ENCODE results near the gene IGFL1. TPM values are rescaled to one million over a fixed set of nuclear protein-coding genes. Genes with fewer than 3 reads are reported as not detected.
"Not testable (repeated sequence)": the region's sequence is repeated elsewhere in the genome, so short reads cannot be mapped to it uniquely, and the experiment has no call there.

Gene IGFL1
- total RNA-seq, 1 donor from 2014 or later = not detected

DNA sequence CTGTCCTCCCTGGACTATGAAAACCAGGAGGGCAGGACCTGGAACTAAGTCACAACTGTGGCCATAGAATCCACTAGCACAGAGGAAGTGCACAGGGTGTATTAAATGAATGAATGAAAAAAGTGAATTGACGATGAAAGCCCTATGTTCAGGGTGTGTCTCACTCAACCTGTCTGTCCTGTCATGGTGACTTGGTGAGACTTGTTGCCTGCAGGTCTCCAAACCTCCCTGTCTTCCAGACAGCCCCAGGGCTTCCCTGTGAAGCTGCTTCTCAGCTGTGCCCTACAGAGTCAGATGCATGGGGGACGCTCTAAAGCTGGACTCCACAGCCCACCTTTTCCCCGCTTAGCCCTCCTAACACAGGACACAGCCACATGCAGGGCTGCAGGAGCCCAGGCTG is 4.8 kb upstream of the IGFL1 start:
- DNase-seq (ENCODE audit: low read depth) = no peak

DNA sequence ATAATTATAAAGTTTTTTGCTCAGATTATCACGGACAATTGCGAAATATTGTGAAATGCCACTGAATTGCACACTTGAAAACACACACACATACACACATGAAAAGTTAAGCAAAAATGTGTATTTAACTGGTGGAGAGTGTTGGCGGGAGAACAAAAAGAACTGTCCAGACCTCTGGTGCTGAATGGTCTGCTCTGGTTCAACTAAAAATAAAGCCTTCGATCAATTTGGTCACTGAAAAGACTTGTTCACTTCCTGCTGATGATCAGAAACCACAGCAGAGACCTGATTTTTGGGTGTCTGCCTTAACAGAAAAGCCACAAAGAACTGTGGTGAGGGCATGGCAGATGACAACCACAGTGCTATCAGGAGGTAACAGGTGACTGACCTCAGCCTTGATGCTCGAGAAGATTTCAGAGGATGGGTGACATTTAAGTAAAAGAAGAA is 4.0 kb upstream of the IGFL1 start:
- DNase-seq (ENCODE audit: low read depth) = no peak

DNA sequence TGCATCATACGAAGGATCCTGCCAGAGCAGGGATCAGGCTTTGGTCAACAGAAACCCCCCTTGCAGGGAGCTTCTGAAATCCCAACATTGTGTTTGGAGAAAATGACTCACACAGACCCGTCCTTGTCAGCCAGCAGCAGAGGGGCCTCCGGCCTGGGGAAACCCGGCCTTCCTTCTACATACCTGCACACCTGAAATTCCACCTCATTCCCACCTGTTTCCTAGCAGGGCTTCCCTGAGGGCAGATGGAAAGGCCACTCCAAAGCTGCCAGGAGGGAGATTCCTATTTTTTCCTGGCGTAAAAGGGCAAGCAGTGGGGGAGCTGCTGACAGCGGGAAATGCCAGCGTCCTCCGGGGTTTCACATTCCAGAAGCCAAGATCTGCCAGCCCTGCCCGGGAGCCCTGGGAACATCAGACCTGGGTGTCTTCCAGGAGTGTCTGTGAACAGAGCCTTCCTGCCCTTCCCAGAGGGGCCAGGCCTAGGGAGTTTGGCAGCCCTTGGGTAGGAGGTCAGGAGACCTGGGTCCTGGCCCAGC is 3.0 kb upstream of the IGFL1 start:
- no peak for DNase-seq (ENCODE audit: low read depth)

DNA sequence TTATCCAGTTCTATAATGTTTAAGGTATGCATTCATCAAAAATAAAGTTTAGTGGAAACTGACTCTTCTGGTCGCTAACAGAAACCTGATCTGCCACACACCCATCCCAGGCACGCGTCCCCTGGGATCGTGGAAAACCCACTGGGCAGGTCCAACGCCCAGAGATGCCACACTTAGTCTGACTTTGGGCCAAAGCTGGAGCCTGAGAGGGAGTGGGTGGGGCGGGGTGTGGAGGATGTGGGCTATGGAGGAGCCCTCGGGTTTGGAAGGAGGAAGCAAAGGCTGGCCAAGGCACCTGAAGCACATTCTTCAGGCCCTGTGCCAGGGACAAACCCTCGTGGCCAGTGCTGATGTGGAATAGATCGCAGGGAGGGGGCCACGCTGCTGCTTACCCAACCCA is 2.5 kb downstream of the IGFL1 start:
- DNase-seq (ENCODE audit: low read depth) = no peak

DNA sequence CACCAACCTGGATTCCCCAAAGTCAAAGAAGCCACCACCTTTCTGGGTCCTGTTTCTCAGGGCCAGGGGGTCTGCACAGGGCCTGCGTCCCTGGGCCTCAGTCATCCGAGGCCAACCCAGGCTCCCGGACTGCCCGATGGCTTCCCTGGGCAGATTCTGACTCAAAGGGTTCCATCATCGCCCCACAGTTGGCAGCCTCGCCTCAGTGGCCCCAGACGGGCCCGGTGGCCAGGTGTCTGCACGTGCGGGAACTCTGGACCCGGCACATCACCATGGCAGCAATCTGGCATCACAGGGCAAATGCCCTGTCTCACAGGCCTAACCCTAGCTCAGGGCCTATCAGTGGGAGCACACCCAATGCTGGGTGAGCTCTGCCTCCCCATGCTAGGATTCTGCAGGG is 2.9 kb downstream of the IGFL1 start:
- DNase-seq (ENCODE audit: low read depth) = no peak

DNA sequence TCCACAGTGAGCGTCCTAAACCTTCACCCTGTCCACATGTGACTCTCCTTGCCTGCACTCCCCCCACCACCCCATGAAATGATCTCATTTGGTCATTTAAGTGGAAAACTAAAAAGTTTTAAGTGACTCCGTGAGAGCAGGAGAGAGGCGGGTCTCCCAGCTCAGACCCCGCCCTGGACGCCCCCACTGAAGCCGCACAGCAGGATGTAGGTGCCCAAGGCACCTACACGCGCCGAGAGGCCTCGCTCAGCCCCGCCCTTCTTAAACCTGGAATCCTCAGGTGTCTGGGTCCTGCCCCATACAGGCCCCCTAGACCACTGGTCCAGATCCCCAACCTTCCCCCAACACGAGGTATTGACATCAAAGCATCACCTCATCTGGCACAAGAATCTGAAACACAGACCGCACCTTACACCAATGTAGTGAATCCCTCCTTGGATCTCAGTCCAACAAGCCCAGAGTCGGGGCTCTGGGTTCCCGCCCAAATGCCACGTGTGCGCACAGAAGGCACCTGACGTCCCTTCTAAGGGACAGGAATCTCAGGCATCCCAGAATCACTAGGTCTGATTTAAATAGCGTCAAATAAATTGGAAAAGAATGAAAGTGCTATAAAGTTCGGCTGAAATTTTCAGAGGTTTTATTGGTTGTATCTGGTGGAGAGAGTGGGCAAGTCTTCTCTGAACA is 3.5 kb downstream of the IGFL1 start:
- DNase-seq (ENCODE audit: low read depth) = no peak

DNA sequence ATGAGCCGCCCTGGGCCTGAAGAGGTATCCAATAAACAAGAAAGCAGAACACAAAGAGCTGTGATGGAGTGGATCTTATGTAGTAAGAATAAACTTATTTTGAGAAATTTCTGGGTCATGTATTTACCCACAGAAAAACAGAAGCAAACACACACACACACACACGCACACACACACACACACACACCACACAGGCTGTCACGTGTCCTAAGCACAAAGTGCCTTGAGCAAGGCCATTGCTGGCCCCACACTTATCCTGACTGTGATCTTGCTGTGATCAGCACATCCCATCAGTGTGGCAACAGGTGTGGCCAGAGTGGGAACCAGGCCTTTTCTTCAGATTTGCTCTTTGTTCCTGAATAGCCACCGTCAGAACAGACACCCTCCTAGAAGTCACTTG is 4.3 kb downstream of the IGFL1 start:
- not testable (repeated sequence) for DNase-seq (ENCODE audit: low read depth)

DNA sequence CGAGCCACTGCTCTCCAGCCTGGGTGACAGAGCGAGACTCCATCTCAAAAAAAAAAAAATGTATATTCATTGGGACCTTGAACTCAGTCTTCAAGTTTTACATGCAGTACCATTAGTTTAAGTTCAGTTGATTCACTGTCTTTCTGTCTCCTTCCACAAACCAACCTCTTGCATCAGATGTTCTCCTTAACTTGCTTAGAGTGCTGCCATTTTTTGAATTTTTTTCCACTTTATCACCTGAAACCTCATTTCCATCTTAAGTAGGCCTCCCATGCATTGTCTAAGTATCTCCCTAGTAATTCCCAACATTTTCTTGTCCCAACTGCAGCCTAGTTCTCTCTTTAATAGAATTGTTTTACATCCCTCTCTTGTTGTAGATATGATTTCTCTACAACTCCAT is 8.6 kb downstream of the IGFL1 start:
- DNase-seq (ENCODE audit: low read depth) = not testable (repeated sequence)

DNA sequence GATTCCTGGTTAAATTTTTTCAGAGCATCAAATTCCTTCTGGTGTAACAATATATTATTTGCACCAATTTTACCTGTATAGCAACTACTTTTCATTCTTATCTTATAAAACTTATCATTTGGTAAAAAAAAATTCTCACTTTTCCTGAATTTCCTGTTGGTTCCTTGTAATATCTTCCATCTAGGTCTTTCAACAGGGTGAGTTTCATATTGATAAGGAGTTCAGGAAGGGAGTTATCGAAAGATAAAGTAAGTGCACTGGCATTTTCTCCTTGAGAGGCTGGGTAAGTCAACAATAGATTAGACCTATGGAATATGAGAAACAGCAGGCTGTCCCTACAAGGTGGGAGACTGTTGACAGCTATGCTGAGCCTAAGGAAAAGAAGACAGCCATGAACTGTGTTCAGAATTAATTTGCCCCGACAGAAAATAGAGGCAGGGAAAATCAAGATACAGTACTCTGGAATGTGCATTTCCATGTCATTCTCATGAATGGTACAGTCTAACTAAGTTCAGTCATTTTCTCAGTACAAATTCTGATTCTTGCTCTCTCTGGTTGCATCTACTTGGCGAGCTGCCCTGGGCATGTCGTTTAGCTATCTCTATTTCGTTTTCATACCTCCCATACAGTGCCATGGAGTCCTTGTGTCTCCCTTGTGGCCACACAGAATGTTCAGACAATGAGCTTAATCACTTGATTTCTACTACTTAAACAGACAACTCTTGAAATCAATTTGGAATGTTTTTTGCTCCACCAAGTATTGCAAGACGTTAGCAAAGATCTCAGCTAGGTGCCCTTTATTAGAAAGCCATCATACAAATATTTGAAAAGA is 9.9 kb downstream of the IGFL1 start:
- no peak for DNase-seq (ENCODE audit: low read depth)

DNA sequence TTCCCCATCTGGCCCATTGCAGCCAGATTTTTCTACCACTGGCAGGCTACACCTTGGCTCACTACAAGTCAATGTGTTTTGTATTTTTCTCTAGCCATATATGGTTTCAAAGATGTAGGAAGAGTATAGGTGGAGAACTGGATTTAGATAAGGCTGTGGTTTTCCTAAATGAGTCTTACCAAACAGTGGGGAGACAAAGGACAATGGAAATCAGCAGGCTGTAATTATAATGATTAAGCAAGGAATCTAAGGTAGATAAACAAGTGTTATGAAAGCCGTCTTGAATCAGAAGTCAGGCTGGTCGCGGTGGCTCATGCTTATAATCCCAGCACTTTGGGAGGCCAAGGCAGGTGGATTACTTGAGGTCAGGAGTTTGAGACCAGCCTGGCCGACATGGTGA is 11.2 kb downstream of the IGFL1 start:
- no peak for DNase-seq (ENCODE audit: low read depth)

DNA sequence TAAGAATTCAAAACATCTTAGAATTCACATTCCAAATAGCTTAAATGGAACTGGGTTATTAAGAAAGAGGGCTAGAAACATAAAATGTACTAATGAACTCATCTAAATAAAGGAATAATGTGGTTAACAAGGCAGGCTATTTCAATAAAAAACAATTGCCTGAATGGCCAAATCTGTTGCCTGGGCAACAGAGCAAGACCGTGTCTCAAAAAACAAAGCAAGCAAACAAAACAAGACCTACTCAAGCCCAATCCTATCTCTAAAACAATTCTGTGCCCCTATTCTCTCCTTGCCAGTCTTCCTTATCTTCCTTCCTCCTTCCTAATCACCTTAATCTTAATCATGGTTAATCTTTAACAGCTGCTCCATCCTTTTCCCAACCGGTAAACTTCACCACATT is 12.1 kb downstream of the IGFL1 start:
- no peak for DNase-seq (ENCODE audit: low read depth)

DNA sequence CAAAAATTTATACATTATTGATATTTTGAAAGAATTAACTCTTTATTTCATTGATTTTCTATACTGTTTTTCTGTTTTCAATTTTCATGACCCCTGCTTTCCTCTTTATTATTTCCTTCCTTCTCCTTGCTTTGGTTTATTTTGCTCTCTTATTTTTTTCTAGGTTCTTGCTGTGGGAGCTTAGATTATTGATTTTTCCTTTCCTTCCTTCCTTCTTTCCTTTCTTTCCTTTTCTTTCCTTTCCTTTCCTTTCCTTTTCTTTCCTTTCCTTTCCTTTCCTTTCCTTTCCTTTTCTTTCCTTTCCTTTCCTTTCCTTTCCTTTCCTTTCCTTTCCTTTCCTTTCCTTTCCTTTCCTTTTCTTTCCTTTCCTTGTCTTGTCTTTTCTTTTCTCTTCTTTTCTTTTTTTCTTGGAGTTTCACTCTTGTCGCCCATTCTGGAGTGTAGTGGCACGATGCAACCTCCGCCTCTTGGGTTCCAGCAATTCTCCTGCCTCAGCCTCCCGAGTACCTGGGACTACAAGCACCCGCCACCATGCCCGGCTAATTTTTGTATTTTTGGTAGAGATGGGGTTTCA is 13.6 kb downstream of the IGFL1 start:
- not testable (repeated sequence) for DNase-seq (ENCODE audit: low read depth)

DNA sequence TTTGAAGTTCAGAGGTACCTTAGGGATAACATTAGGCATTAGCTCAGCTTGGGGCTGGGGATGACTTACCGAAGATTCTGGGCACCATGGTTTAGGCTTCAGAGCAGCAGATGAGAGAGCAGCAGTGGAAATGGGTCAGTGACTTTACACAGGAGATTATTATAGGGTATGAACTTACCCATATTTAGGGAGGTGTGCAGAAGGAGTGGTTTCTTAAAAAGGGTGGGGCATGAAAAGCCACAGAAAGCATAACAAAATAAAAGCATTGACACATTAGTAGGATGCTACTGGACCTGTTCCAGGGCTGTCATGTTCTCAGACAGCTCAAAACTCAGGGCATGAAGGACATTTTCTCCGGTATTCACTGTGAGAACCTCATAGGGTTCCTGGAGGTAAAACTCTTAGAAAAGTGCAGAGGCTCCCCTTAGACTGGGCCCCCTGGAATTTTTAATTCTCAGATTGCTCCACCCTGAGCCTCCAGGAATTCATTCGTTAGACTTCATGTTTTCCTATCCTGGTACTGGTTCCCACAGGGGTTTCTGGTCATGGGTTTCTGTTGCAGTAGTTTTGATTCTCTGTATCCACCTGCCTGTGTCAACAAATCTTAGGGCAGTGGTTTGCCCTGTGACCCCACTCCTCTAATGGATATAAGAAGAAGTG is 20.7 kb downstream of the IGFL1 start:
- DNase-seq (ENCODE audit: low read depth) = peak; percentile 35

DNA sequence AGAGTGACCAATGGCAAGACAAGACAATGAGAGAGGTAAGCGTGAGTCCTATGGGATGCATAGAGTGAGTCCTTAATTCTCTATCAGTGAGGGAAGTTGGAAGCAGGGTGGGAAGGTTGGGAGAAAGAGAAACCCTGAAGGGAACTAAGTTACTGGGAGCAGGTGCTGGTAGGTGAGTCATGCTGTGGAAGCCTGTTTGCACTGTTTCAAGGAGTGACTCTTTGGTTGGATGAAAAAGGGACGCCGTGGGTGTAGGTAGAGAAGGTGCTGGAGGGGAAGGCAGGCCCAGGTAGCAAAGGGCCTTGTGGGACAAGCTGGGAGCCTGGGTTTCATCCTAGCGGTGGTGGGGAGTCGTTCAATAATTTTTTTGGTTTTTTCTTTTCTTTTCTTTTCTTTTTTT is 21.9 kb downstream of the IGFL1 start:
- DNase-seq (ENCODE audit: low read depth) = no peak

DNA sequence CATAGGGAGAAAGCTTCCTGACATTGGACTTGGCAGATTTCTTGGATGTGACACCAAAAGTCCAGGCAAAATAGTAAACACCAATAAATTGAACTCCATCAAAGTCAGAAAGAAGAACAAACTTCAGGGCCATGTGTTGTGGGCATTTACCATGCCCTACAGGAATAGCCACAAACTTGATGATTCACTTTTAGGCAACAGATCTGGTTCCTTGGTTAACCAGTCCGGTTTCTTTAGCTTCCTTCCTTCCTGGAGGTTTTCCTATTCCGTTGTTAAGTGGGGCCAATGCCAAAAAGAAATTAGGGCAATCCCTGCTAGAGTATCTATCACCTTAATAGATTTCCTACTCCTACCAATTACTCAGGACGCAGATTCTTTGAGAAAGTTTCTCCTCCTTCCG is 25.2 kb downstream of the IGFL1 start:
- no peak for DNase-seq (ENCODE audit: low read depth)

DNA sequence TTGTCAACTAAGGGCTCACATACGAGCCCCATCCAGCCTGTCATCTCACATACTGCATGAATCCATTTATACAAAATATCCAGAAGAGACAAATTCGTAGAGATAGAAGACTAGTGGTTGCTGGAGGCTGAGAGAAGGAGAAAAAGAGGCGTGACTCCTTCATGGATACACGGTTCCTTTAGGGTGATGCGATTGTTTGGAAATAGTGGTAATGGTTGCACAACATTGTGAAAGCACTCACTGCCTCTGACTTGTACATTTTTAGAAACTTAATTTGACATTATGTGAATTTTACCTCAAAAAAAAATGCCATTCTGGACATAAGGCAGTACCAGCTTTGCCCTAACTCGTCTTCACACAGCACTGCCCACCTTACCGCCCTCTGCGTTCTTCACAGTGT is 27.3 kb downstream of the IGFL1 start:
- no peak for DNase-seq (ENCODE audit: low read depth)

DNA sequence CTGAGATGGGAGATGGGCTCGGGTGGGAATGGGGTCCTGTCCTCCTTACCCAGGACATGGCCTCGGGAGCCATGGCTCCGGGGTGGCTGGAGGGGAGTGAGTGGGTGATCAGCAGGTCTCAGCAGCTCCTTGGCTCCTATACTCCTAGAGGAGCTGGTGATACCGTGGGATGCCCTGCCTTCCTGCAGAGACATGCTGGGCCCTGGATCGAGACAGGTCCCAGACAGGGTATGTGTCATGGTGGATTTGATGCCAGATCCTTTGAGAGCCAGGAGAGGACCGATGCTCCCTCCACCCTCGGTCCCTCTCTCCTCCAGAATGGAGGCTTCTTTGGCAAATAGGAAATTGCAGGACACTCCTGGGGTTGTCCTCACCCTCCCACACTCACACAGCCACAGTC is 32.0 kb downstream of the IGFL1 start:
- not testable (repeated sequence) for DNase-seq (ENCODE audit: low read depth)

DNA sequence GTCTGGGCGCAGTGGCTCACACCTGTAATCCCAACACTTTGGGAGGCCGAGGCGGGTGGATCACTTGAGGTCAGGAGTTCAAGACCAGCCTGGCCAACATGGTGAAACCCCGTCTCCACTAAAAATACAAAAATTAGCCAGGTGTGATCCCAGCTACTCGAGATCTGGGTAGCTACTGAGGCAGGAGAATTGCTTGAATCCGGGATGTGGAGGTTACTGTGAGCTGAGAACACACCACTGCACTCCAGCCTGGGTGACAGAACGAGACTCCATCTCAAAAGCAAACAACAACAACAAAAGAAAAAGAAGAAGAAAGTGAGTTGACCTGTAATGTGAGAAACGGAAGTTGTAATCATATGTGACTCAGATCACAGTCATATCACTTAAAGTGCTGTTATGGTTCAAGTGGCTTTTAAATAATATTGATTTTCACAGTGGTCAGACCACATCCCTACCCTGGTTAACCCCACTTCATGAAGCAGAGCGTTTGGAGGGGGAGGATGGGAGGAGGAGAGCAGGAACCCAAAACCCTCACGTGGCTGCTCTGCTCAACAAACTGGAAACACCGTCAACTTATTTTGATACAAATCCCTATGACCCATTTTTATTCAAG is 33.2 kb downstream of the IGFL1 start:
- DNase-seq (ENCODE audit: low read depth) = peak; percentile 91

DNA sequence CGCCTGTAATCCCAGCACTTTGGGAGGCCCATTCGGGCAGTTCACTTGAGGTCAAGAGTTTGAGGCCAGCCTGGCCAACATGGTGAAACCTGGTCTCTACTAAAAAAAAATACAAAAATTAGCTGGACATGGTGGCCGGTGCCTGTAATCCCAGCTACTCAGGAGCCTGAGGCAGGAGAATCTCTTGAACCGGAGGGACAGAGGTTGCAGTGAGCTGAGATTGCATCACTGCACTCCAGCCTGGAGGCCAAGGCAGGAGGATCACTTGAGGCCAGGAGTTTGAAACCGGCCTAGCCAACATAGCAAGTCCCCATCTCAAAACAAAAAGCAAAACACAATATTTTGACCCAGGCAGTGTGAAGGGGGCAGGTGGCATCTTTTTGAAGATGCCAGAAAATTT is 35.3 kb downstream of the IGFL1 start:
- not testable (repeated sequence) for DNase-seq (ENCODE audit: low read depth)

DNA sequence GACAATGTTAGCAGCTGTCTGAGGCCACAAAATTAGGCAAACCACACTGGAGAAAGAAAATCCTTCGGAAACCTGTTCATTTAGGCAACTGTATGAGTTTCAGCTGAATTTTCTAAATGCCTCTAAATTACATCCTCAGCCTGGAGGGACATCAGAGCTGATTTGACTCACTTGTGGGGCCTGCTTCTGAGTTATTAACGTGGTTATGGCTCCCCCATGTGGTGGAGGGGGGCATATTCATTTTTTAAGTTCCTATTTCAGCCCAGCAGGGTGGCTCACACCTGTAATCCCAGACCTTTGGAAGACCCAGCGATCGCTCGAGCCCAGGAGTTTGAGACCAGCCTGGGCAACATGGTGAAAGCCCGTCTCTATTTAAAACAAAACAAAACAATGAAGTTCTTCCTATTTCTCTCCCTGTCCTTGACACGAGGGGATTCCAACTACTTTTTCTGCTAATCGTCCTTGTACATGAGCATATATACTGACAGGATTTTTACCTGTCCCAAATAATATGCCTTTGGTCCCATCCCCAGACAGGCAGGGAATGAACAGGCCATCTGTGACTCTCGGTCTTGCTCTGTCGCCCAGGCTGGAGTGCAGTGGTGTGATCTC is 35.8 kb downstream of the IGFL1 start:
- peak; percentile 78 for DNase-seq (ENCODE audit: low read depth)

DNA sequence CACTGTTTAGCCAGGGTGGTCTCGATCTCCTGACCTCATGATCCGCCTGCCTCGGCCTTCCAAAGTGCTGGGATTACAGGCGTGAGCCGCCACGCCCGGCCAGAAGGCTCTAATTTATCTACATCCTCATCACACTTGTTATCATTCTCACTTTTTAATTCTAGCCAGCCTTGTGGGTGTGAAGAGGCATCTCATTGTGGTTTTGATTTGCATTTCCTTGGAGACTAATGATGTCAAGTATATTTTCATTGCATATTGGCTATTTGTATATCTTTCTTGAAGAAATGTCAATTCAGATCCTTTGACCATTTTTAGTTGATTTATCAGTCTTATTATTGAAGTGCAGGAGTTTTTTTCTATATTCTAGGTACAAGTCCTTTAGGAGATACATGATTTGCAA is 39.6 kb downstream of the IGFL1 start:
- DNase-seq (ENCODE audit: low read depth) = no peak
